ENCODE data around the gene IL11RA.
"Not testable (repeated sequence)": the region's sequence is repeated elsewhere in the genome, so short reads cannot be mapped to it uniquely, and the experiment has no call there.

The IL11RA gene

DNA sequence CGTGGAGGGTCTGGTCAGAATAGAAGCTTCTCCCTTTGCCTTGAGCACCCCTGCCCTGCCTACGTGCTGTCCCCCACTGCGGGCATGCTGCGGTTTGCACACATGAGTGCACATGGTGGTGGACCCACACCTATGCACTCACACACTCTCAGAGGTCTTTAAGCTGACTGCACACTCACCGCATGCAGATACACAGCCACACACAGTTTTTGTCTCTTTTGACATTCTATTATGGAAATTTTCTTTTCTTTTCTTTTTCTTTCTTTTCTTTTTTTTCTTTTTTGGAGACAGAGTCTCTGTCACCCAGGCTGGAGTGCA lies 22.5 kb upstream of the IL11RA start:
- DNase-seq (ENCODE audit: low read depth in 2 of 2): no peak

DNA sequence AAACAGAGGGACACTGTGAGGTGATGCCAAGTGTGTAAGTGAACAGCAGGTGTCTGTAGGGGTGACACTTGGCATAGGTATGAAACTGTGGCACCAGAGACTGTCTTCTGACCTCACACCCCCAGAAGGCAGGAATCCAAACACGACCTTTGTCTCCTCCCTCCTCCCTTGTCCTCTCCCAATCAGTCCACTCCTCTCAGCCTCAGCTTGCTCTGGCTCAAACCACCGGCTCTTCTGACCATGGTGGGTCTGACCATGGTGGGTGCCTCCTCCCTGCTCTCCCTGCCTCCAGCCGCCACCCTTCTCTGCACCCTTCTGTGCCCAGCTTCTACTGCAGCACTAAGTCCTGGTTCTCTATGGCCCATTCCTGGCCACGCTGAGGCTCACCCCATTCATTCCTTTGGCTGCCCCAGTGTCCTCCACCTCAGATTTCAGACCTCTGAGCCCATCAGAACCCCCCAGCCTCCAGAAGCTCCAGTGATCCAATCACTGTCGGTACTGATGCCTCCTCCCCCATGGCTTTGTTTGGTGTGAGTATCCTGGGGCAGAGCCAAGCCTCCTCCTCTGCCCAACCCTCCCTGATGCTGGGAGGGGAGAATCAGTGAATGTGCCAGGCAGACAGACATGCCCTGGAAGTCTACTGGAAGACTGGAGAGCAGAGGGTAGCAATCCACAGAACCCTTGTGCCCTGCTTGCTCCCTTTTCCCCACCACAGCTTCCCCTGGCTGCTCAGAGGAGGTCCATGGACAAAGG lies 21.4 kb upstream of the IL11RA start:
- no peak for DNase-seq (ENCODE audit: low read depth in 2 of 2)

DNA sequence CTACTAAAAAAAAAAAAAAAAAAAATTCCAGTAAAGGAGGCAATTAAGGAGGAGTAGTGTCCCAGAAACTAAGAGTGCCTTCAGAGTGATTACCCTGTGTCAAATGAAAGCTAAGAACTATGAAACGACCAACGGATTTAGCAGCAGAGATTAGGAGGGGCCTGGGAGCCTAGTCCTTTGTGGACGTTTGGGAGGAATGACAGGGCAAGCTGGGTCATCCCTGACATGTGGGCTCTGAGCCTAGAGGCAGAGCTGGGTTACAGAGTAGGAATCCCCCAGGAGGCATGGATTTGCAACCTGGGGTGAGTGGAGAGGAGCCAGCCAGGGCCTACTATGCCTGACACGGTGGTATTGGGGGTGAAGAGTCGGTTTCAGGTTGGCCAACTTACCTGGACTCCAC lies 18.8 kb upstream of the IL11RA start:
- no peak for DNase-seq (ENCODE audit: low read depth in 2 of 2)

DNA sequence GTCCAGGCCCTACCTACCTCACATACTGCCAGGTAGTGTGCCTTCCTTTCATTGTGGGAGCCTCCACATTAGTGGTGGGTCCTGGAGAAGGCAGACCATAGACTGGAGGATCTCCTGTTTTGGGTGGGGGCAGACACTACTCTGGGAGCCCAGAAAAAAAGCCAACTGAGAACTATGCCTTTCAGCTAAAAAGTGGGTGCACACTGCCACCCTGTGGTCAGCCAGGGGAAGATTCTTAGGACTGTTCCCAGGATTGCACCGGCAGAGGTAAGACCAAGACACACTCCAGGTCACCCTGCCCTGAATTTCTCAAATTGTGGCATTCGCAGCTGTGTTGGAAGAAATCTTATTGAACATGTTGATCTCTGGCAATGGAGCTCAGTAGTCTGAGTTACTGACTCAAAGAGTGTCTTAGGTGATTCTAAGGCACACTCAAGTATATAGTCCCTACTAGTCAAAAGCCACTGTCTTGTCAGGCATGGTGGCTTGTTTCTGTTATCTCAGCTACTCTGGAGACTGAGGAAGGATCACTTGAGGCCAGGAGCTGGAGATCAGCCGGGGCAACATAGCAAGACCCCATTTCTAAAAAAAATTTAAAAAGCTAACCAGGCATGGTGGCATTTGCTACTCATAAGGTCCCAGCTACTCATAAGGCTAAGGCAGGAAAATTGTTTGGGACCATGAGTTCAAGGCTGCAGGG lies 18.0 kb upstream of the IL11RA start:
- DNase-seq (ENCODE audit: low read depth in 2 of 2): peak; percentile 39 to 65

DNA sequence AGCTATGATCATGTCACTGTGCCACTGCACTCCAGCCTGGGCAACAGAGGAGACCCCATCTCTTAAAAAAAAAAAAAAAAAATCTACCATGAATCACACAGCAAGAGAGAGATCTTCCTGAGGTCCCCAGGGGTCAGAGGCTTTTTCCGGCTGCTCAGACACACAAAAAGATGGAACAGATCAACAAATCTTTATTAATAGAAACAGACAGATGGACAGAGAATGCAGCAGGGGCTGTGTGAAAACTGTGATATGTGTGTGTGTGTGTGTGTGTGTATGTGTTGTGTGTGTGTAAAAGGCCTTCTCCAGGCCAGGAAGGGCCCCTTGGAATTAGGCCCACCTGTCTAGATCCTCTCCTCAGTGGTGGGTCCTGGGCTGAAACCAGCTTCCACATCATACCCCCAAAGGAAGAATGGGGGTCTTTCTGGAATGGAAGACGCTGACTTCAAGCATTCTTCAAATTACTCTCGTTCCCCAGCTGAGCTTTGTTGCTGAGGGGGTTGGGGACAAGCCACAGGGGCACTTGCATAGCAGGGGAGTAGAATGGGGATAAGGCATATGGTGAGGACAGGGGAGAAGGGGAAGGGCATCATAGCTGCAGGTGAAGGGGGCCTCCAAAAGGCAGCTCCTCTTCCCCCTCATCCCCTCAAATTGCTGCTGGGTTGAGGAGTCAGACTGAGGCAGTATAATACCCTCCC lies 17.3 kb upstream of the IL11RA start:
- no peak for DNase-seq (ENCODE audit: low read depth in 2 of 2)

DNA sequence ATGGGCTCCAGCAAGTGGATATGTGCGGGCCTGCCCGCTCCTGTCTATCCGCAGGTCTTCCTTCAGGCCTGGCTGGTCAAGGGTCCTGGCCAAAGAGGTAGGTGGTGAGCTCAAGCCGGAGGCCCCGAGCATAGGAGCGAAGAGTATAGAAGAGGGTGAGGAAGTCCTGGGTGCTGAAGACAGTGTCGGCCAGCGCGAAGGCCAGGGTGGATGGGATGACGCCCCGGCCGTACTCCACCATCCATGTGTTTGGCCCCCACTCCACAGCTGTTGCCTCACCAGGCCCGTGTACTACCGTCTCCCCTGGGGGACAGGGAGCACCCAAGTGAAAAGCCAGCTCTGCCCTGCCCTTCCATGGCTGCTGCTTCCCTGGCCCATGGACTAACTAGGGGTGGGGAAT lies 16.4 kb upstream of the IL11RA start:
- DNase-seq (ENCODE audit: low read depth in 2 of 2): no peak

DNA sequence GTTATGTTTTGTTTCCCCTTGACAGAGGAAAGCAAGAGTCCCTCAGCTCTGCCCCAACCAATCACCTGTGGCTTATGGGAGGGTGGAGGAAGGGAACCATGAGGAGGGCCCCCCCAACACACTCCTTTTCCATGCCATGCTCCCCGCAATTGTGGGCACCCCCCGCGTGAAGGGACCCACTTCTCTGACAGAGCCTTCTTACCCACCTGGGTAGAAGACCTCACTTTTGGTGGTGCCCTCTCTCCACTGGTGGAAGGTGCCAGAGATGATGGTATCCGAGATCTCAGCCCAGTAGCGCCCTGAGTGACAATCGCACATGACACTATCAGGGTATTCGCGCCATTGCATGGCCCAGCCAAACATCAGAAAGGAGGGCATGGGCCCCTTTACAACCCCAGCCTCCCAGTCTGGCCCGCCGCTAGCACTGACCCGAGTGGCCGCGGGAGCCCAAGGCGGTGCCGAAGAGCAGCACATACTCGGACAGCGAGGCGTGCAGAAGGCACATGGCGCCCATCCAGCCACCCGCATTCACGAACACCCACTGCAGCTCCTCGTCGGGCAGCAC lies 15.1 kb upstream of the IL11RA start:
- DNase-seq (ENCODE audit: low read depth in 2 of 2): no peak

DNA sequence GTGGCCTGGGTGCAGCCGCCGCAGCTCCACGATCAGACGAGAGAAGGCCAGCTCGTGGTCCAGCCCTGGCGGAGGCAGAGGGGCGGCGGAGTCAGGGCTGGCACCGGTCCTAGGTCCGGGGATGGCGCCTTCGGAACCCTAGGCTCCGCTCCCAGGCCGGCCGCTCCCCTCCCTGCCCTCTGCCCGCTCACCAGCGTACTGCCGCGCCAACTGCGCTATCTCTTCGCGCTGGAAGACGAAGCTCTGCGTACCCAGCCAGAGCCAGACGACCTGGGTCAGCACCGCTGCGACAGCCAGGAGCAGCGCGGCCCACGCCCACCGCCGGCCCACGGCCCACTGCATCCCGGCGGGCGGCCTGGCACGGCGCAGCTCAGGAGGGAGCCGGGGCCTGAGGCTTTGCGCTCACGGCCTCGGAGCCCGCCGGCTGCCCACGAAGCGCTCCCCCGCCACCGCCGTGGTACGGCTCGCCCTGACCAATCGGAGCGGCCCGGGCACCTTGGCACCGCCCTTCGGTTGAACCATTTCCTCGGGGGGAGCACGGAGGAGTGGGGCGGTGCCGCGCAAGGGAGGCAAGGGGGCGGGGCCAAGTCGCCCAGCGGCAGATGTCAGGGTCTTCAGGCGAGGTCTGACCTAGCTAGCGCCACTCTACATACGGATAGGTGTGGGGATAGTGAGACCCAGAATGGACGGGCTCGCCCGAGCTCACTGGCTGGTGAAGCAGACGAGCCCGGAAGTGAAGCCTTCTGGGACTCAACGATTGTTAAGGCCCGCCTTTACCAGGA lies 14.4 kb upstream of the IL11RA start, which contains the start of gene SIGMAR1:
Gene SIGMAR1, minus strand, starts transcription at position 432 of the 782 bp plus-strand sequence. Its CDS starts 90 bp downstream, at position 342.
- peak; percentile 85 to 91 for DNase-seq (ENCODE audit: low read depth in 2 of 2)

DNA sequence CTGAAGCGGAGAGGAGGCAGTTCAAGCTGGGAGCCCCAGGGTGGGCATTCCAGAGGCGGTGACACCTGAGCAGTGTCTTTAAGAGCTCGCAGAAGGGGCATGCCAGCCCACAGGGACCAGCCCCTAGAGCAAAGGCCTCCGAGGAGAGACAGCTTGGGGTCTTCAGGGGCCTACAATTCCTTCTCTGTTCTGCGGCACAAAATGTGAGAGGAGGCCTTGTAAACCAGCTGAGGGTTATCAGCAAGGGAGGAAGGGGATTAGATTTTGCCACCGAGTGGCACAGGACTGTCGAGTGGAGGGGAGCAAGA lies 13.9 kb upstream of the IL11RA start:
- no peak for DNase-seq (ENCODE audit: low read depth in 2 of 2)

DNA sequence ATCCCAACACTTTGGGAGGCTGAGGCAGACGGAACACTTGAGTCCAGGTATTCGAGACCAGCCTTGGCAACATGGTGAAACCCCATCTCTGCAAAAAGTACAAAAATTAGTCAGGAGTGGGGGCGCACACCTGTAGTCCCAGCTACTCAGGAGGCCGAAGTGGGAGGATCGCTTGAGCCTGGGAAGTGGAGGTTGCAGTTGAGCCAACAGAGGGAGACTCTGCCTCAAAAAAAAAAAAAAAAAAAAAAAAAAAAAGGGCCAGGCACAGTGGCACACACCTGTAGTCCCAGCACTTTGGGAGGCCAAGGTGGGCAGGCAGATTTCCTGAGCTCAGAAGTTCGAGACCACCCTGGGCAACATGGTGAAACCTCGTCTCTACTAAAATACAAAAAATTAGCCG lies 12.7 kb upstream of the IL11RA start:
- DNase-seq (ENCODE audit: low read depth in 2 of 2): not testable (repeated sequence)

DNA sequence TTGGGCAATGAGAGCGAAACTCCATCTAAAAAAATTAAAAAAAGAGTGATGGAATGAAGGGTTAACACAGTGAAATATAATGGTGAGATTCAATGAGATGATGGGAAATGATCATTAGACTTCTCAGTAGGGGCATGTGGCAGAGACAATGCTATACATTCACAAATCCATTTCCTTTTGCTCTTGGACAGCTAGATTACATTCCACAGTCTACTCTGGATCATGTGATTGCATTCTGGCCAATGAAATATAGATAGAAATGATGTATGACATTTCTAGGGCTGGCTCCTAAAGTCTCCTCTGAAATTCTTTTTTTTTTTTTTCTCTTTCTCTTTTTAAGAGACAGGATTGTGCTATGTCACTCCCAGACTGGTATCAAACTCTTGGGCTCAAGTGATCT lies 9.3 kb upstream of the IL11RA start:
- DNase-seq (ENCODE audit: low read depth in 2 of 2): no peak

DNA sequence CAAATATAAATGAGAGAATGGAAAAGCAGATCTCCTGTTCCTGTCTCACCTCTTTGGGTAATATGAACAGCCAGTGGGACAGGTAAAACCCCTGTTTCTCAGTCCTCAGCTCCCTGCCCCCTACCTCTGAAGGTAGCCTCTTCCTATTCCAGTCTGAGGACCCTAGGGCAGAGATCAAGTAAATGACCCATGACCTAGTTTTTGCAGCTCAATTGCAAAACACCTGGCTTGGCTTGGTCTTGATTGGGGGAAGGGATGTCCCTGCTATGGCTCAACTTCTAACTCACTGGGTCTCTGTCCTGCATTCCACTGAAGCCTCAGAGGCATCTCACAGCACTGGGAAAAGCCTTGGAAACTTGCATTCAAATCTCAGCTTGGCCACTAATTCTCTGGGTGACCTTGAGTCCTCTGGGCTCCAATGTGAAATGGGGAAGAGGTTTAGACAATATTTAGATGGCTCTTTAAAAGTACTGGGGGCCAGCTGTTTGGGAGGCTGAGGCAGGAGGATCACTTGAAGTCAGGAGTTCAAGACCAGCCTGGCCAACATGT lies 7.1 kb upstream of the IL11RA start:
- DNase-seq (ENCODE audit: low read depth in 2 of 2): no peak

DNA sequence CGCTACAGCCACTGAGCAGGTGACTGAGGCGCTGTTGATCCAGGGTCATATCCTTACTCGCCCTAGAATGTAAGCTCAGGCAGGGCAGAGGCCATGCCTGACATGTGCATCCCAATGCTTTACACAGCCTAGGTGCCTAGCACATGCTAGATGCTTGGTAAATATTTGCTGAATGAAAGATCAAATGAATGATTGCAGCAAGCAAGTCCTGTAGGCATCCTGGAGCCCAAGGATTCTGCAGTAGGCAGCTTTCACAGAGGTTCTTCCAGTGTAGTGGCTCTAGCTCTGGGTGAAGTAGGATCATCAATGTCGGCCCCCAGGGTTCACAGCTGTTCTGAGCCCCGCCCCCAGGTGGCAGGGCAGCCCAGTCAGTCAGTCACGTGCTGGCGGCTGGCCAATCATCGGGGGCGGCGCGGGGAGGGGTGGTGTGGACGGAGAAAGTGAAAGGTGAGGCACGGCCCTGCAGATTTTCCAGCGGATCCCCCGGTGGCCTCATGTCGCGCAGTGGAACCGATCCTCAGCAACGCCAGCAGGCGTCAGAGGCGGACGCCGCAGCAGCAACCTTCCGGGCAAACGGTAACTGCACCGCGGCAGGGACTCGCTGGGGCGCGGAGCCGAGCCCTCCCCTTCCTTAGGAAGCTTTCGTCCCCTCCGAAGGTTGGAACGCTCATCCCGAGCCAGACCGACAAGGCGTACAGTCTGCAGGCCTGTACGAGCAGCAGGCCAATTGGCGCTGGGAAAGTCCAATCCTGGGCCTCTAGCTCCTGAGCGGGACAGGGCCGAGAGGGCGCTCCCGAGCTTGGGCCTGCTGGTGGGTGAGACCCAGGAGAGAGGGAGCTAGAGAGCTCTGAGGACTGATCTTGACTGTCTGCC lies 5.5 kb upstream of the IL11RA start, which contains the start of gene GALT:
Gene GALT, plus strand, starts transcription at position 465 of the 873 bp plus-strand sequence. Its CDS starts 30 bp downstream, at position 495.
- peak; percentile 93 to 97 for DNase-seq (ENCODE audit: low read depth in 2 of 2)

DNA sequence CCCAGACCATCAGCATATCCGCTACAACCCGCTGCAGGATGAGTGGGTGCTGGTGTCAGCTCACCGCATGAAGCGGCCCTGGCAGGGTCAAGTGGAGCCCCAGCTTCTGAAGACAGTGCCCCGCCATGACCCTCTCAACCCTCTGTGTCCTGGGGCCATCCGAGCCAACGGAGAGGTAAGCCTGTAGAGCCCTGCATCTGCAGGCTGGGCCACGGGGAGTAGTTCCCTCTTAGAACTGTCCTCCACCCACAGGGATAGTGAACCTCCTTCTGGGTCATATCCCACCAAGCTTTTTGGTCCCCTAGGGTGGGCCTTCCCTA lies 4.9 kb upstream of the IL11RA start:
- no peak for DNase-seq (ENCODE audit: low read depth in 2 of 2)

DNA sequence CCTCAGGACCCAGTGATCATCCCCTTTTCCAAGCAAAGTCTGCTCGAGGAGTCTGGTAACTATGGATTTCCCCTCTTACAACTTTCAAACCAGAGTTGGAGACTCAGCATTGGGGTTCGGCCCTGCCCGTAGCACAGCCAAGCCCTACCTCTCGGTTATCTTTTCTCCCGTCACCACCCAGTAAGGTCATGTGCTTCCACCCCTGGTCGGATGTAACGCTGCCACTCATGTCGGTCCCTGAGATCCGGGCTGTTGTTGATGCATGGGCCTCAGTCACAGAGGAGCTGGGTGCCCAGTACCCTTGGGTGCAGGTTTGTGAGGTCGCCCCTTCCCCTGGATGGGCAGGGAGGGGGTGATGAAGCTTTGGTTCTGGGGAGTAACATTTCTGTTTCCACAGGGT lies 4.3 kb upstream of the IL11RA start:
- no peak for DNase-seq (ENCODE audit: low read depth in 2 of 2)

DNA sequence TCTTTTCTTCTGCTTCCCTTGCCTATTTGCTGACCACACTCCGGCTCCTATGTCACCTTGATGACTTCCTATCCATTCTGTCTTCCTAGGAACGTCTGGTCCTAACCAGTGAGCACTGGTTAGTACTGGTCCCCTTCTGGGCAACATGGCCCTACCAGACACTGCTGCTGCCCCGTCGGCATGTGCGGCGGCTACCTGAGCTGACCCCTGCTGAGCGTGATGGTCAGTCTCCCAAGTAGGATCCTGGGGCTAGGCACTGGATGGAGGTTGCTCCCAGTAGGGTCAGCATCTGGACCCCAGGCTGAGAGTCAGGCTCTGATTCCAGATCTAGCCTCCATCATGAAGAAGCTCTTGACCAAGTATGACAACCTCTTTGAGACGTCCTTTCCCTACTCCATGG lies 3.3 kb upstream of the IL11RA start:
- DNase-seq (ENCODE audit: low read depth in 2 of 2): no peak

DNA sequence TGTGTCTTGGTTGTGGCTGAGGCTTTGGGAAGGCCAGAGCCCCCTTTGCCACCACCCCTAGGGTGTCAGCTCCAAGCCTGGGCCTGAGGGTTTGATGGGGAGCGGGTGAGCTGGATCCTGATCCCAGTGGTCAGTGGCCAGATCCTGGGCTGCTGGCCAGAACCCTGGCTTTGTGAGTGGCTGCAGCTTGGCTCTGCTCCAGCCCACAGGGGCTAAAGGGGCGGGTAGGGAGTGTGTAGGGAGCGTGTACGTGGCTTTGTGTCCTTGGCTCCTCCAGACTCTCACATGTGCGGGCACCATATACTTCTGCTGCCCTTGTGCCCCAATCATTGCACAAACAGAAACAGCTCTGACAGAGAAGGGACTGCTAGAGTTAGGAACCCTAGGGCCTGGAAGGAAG lies 1.2 kb upstream of the IL11RA start:
- no peak for DNase-seq (ENCODE audit: low read depth in 2 of 2)

DNA sequence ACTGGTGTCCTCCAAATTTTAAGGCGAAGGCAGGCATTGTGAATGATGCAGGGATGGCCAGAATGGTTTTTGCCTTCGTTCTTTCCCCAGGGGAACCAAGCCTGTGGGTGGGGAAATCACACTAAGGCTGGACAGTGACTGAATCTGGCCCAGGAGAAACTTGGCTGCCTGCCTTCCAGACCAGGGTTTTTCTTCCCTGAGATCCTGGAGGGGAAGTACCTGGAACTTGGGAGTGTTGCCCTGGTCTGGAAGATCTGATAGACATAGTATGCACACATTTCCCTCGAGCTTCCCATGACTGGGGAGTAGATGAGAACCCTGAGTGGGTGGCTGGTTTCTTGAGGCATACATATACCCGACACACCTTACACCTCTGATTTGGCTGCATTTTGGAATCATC lies 664 bp upstream of the IL11RA start:
- DNase-seq (ENCODE audit: low read depth in 2 of 2): no peak

DNA sequence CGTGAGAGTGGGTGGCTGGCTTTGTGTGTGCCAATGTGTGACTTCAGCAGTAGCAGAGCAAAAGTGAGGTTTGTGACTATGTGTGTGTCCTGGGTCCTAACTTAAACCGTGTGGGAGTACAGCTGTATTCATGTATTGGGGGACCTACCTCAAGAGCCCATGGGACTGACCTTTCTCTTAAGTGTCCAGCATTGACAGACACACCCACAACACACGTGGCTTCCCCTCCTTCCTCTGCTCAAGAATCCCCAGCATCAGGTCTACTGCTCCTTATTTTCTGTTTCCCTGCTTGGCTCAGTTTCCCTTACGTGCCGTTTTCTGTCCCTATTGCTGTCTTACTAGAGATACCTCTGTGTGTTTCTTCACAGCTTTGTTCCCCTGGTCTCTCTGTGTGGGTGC lies 616 bp downstream of the IL11RA start:
- no peak for DNase-seq (ENCODE audit: low read depth in 2 of 2)

DNA sequence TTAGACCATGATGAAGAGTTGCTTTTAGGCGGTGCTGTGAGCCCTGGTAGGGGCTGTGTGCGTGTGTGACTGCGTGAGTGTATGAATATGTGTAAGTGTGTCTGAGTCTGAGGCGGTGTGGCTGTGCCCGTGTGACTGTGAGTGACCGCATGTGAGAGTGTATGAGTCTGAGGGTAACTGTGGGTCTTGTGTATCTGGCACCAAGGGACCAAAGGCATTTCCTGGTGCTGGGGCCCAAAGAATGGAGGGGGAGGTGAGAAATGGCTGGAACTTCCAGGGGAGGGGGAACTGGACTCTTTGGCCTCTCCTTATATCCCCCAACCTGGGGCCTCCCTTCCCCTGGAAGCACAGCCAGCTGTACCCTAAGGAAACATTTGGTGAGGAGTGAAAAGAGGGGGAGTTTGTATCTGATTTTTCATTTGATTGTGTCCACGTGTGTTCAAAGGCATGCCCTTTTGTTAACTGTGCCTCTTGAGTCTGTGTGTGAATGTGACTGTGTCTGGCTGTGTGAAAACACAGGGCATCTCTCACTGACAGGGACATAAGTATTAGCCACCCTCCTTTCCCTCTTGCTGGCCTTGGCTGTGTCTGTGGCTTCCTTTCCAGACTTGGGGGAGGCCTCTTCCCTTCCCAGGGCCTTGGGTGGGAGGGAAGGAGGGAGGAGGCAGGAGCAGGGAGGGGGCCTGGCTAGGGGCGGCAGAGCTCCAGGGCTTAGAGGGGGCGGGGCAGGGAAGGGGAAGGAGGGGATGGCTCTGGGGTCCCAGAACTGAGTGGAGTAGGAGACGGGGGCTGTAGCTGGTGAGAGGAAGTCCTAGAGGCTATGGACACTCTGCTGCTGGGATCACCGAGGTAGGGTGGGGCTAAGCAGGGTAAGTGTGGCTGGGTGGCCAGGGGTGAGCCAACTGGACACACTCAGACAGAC lies 1.4 kb downstream of the IL11RA start:
- no peak for DNase-seq (ENCODE audit: low read depth in 2 of 2)

Data from stimulated activated CD4-positive, alpha-beta T cell treated with anti-CD3 and anti-CD28 coated beads, Interleukin-15, amount 100 ng/mL, for 48 hours (primary cell).